WTC11 (cell line): ENCODE results near the gene CEP68. TPM values are rescaled to one million over a fixed set of nuclear protein-coding genes. Genes with fewer than 3 reads are reported as not detected.

Source experiments
- ATAC-seq: fragments of 200-7000 bp; cut with Tn5 transposase; 2 replicates; pipeline ENCODE4 v1.10.0; 2021; ENCODE audit warnings: mild to moderate bottlenecking, moderate library complexity
- CTCF ChIA-PET: fragments of 300-600 bp; sonication (Branson Sonifier 250); formaldehyde crosslinking; loops from one replicate; lab custom pipeline; 2021; ENCODE audit warnings: antibody characterized with exemption; lab: Charles Lee
- POLR2A ChIA-PET: fragments of 350-600 bp; sonication (Branson Sonifier 250); formaldehyde crosslinking; loops from one replicate; lab custom pipeline; 2021; ENCODE audit warnings: antibody characterized with exemption; lab: Charles Lee
- DNase-seq: peaks from one replicate; pipeline ENCODE4 v3.0.0; 2021; ENCODE audit warnings: low spot score
- H3K27ac Mint-ChIP-seq: 2 replicates; pipeline ENCODE4 v1.8.0; 2021; ENCODE audit warnings: mixed read lengths
- H3K27me3 Mint-ChIP-seq: 2 replicates; pipeline ENCODE4 v1.8.0; 2021; ENCODE audit warnings: low read depth, mild to moderate bottlenecking, moderate library complexity, mixed read lengths
- H3K36me3 Mint-ChIP-seq: 2 replicates; pipeline ENCODE4 v1.8.0; 2021; ENCODE audit warnings: mixed read lengths
- H3K4me1 Mint-ChIP-seq: 2 replicates; pipeline ENCODE4 v1.8.0; 2022; ENCODE audit warnings: mixed read lengths
- H3K4me3 Mint-ChIP-seq: 2 replicates; pipeline ENCODE4 v1.8.0; 2021; ENCODE audit warnings: mild to moderate bottlenecking, moderate library complexity, mixed read lengths
- H3K9me3 Mint-ChIP-seq: 2 replicates; pipeline ENCODE4 v1.8.0; 2021; ENCODE audit warnings: mixed read lengths
- AFF4 ChIP-seq: sonication (generic); formaldehyde crosslinking; IDR thresholded peaks from 2 replicates; pipeline ENCODE4 v1.8.1; 2023; ENCODE audit warnings: mild to moderate bottlenecking, missing genetic modification reagents, borderline replicate concordance
- CDX4 ChIP-seq: fragments of 250-450 bp; sonication (Bioruptor Pico); IDR thresholded peaks from 2 replicates; pipeline ENCODE4 v1.9.0; 2021; ENCODE audit warnings: moderate library complexity, mild to moderate bottlenecking, inconsistent platforms, borderline replicate concordance
- CTCF ChIP-seq: fragments of 200-600 bp; IDR thresholded peaks from 2 replicates; pipeline ENCODE4 v1.8.0; 2022; ENCODE audit warnings: antibody characterized with exemption
- ELF4 ChIP-seq: sonication (generic); formaldehyde crosslinking; IDR thresholded peaks from 2 replicates; pipeline ENCODE4 v1.8.1; 2022; ENCODE audit warnings: low read depth, mild to moderate bottlenecking, moderate library complexity, missing genetic modification reagents
- FOXP4 ChIP-seq: sonication (generic); formaldehyde crosslinking; IDR thresholded peaks from 2 replicates; pipeline ENCODE4 v1.8.0; 2022; ENCODE audit warnings: mild to moderate bottlenecking, missing genetic modification reagents
- GTF2I ChIP-seq: fragments of 250-450 bp; sonication (Bioruptor Pico); conservative IDR thresholded peaks from 2 replicates; pipeline ENCODE4 v1.4.0; 2021; ENCODE audit warnings: mild to moderate bottlenecking
- HMGA2 ChIP-seq: fragments of 250-450 bp; sonication (Bioruptor Pico); IDR thresholded peaks from 2 replicates; pipeline ENCODE4 v1.4.0; 2021; ENCODE audit warnings: mild to moderate bottlenecking, moderate library complexity
- JAZF1 ChIP-seq: fragments of 250-450 bp; sonication (Bioruptor Pico); IDR thresholded peaks from 2 replicates; pipeline ENCODE4 v1.9.0; 2021; ENCODE audit warnings: moderate library complexity, mild to moderate bottlenecking, inconsistent platforms
- MYBL2 ChIP-seq: sonication (generic); formaldehyde crosslinking; IDR thresholded peaks from 2 replicates; pipeline ENCODE4 v1.8.1; 2023; ENCODE audit warnings: mild to moderate bottlenecking, moderate library complexity, missing genetic modification reagents
- NFATC4 ChIP-seq: fragments of 250-450 bp; sonication (Bioruptor Pico); IDR thresholded peaks from 2 replicates; pipeline ENCODE4 v1.9.0; 2021; ENCODE audit warnings: mild to moderate bottlenecking
- NFE2L1 ChIP-seq: sonication (generic); formaldehyde crosslinking; IDR thresholded peaks from 2 replicates; pipeline ENCODE4 v1.8.1; 2023; ENCODE audit warnings: missing genetic modification reagents
- NFYB ChIP-seq: sonication (generic); formaldehyde crosslinking; conservative IDR thresholded peaks from 2 replicates; pipeline ENCODE4 v1.8.0; 2022; ENCODE audit warnings: low read depth, missing genetic modification reagents
- NR3C1 ChIP-seq: sonication (generic); formaldehyde crosslinking; conservative IDR thresholded peaks from 2 replicates; pipeline ENCODE4 v1.8.1; 2023; ENCODE audit warnings: low read depth, mild to moderate bottlenecking, missing genetic modification reagents
- PREB ChIP-seq: sonication (generic); formaldehyde crosslinking; IDR thresholded peaks from 2 replicates; pipeline ENCODE4 v1.8.1; 2022; ENCODE audit warnings: mild to moderate bottlenecking, missing genetic modification reagents, moderate library complexity, borderline replicate concordance
- PRRX2 ChIP-seq: fragments of 250-450 bp; sonication (Bioruptor Pico); IDR thresholded peaks from 2 replicates; pipeline ENCODE4 v1.8.0; 2021; ENCODE audit warnings: mild to moderate bottlenecking
- RELA ChIP-seq: sonication (generic); formaldehyde crosslinking; IDR thresholded peaks from 2 replicates; pipeline ENCODE4 v1.8.1; 2022; ENCODE audit warnings: missing genetic modification reagents, mild to moderate bottlenecking, borderline replicate concordance
- RORB ChIP-seq: fragments of 250-450 bp; sonication (Bioruptor Pico); IDR thresholded peaks from 2 replicates; pipeline ENCODE4 v1.9.0; 2021; ENCODE audit warnings: mild to moderate bottlenecking
- SMAD3 ChIP-seq: sonication (generic); formaldehyde crosslinking; IDR thresholded peaks from 2 replicates; pipeline ENCODE4 v1.8.0; 2022; ENCODE audit warnings: missing genetic modification reagents, mild to moderate bottlenecking, borderline replicate concordance
- SMAD4 ChIP-seq: sonication (generic); formaldehyde crosslinking; IDR thresholded peaks from 2 replicates; pipeline ENCODE4 v1.8.0; 2022; ENCODE audit warnings: mild to moderate bottlenecking, missing genetic modification reagents
- SOX15 ChIP-seq: fragments of 250-450 bp; sonication (Bioruptor Pico); IDR thresholded peaks from 2 replicates; pipeline ENCODE4 v1.9.0; 2021; ENCODE audit warnings: mild to moderate bottlenecking
- USF2 ChIP-seq: sonication (generic); formaldehyde crosslinking; IDR thresholded peaks from 2 replicates; pipeline ENCODE4 v1.8.1; 2023; ENCODE audit warnings: mild to moderate bottlenecking, missing genetic modification reagents, moderate library complexity
- ZNF138 ChIP-seq: sonication (generic); formaldehyde crosslinking; conservative IDR thresholded peaks from 2 replicates; pipeline ENCODE4 v1.8.1; 2022; ENCODE audit warnings: mild to moderate bottlenecking, moderate library complexity, missing genetic modification reagents
- ZNF232 ChIP-seq: sonication (generic); formaldehyde crosslinking; IDR thresholded peaks from 2 replicates; pipeline ENCODE4 v1.8.0; 2022; ENCODE audit warnings: mild to moderate bottlenecking, missing genetic modification reagents
- ZNF317 ChIP-seq: sonication (generic); formaldehyde crosslinking; IDR thresholded peaks from 2 replicates; pipeline ENCODE4 v1.8.1; 2023; ENCODE audit warnings: low read depth, mild to moderate bottlenecking, moderate library complexity, missing genetic modification reagents, borderline replicate concordance
- ZNF423 ChIP-seq: fragments of 250-450 bp; sonication (Bioruptor Pico); IDR thresholded peaks from 2 replicates; pipeline ENCODE4 v2.1.2; 2022; ENCODE audit warnings: mild to moderate bottlenecking, moderate library complexity
- total RNA-seq: library from RNA; stranded (reverse); gene quantifications from 3 replicates; pipeline ENCODE4 v1.2.3, GENCODE V29; 2021

Gene CEP68
- total RNA-seq, 1 experiment from 2014 or later: 16.7 TPM

- Mint-ChIP-seq H3K4me3 (no peak overlapping the region), H3K4me1 (peaks cover 4% of the 10 kb centered on the region), H3K27ac (no peak overlapping the region), H3K9me3 (no peaks in the 10 kb centered on the region), H3K27me3 (no peaks in the 10 kb centered on the region), H3K36me3 (peaks cover 4% of the 10 kb centered on the region; the same call in 1 of the 2 replicates)
- ChIA-PET POLR2A (no interaction called here), CTCF (no interaction called here)
- ATAC-seq (no peak), DNase-seq (no peak)
- TF ChIP-seq MYBL2 (CRISPR knock-in tag): no peak
- TF ChIP-seq NFATC4 (CRISPR knock-in tag): no peak
- TF ChIP-seq PREB: no peak
- no peak for TF ChIP-seq HMGA2 (CRISPR knock-in tag)
- no peak for TF ChIP-seq PRRX2 (CRISPR knock-in tag)
- no peak for TF ChIP-seq JAZF1 (CRISPR knock-in tag)
- TF ChIP-seq SMAD4: no peak
- TF ChIP-seq ZNF232 (CRISPR knock-in tag): no peak
- no peak for TF ChIP-seq ZNF138
- no peak for TF ChIP-seq RELA
- no peak for TF ChIP-seq ZNF423
- TF ChIP-seq NR3C1 (CRISPR knock-in tag): no peak
- TF ChIP-seq SMAD3 (CRISPR knock-in tag): no peak
- TF ChIP-seq, all 79 proteins: peak for 0
Measured at GRCh38 chr2:65021709-65022108, 34.5 kb upstream of the CEP68 start.

- Mint-ChIP-seq H3K27ac (no peak overlapping the region), H3K27me3 (no peaks in the 10 kb centered on the region), H3K4me3 (no peak overlapping the region), H3K4me1 (peaks cover 4% of the 10 kb centered on the region), H3K9me3 (no peaks in the 10 kb centered on the region), H3K36me3 (peaks cover 4% of the 10 kb centered on the region; the same call in 1 of the 2 replicates)
- CTCF ChIA-PET: no interaction called here
- TF ChIP-seq FOXP4 (CRISPR knock-in tag) (no peak), SMAD3 (CRISPR knock-in tag) (no peak), SOX15 (CRISPR knock-in tag) (no peak), ZNF317 (CRISPR knock-in tag) (no peak), GTF2I (CRISPR knock-in tag) (no peak), CTCF (no peak), RORB (CRISPR knock-in tag) (no peak), AFF4 (CRISPR knock-in tag) (no peak), ELF4 (CRISPR knock-in tag) (no peak), RELA (no peak), ZNF138 (no peak), MYBL2 (CRISPR knock-in tag) (no peak), CDX4 (CRISPR knock-in tag) (no peak), NFYB (CRISPR knock-in tag) (no peak), NFE2L1 (CRISPR knock-in tag) (no peak), USF2 (CRISPR knock-in tag) (no peak)
- DNase-seq (no peak), ATAC-seq (no peak)
- POLR2A ChIA-PET: no interaction called here
Measured at GRCh38 chr2:65022189-65022588, 34.0 kb upstream of the CEP68 start.
